Cerebellar nuclear complex (tissue), 1 donor: Measurements from ENCODE around the gene FGF9.
A peak's percentile ranks its signal among the peaks of the same experiment; 100 is the strongest.

Source experiments
- DNase-seq, 2 experiments: peaks; one replicate each; lab custom pipeline; 2025; lab: John Stamatoyannopoulos, UW

The FGF9 gene

DNA sequence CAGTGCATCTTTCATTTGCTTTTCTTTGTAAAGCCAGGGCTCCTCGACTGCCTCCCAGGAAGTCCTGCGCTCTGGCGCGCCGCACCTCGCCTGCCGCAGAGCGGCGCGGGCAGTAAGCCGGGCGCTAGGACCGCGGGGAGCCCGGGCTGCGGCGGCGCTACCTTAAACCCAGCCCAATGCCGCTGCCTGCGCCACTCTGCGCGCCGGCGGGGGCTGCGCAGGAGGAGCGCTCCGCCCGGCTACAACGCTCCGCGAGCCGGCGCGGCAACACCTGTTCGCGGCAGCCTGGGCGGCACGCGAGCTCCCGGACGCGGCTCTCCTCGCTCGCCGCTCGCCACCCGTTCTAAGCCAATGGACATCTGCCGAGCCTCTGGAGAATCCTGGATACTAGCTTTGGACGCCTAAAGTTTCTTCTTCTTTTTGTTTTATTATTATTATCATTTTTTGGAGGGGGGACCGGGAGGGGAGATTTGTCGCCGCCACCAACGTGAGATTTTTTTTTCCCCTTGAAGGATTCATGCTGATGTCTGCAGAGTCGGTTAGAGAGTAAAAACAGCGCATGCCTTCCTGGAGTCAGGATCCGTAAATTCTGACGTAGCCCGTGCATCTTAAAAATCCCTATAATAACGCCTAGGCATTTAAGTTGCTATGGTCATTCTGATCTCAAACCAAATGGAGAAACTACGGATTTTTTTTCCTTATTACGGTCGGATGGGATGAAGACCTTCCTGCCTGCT is at the start of gene FGF9:
FGF9 (plus strand) TSS at position 191 of the 737 bp plus-strand sequence. CDS start 840 bp downstream, outside the sequence.
- DNase-seq: peak in 1 of 2 experiments; percentile 1

GRCh38 chr13:21625366-21625765 is 45.5 kb upstream of the FGF9 start:
- DNase-seq: no peak

DNA sequence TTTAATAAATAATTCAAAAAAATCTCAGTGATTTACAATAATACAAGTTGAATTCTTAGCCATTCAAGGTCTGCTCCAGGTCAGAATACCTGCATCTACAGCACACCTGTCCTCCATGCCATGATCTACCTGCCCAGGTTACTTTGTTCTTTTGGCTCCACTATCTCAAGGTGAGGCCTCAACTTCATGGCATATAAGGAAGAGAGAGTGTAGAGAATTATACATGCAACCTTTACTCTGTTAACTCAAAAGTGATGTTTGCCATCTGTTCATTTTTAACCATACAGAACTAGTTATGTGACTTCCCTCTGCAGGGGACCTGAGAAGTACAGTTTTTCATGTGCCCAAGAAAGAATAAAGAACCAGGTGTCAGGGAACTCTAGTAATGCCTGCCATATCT is 38.7 kb upstream of the FGF9 start:
- no peak for DNase-seq

GRCh38 chr13:21636656-21637055 is 34.2 kb upstream of the FGF9 start:
- DNase-seq: no peak

- no peak for DNase-seq
These were observed 33.6 kb upstream of the FGF9 start for GRCh38 chr13:21637296-21637695.

DNA sequence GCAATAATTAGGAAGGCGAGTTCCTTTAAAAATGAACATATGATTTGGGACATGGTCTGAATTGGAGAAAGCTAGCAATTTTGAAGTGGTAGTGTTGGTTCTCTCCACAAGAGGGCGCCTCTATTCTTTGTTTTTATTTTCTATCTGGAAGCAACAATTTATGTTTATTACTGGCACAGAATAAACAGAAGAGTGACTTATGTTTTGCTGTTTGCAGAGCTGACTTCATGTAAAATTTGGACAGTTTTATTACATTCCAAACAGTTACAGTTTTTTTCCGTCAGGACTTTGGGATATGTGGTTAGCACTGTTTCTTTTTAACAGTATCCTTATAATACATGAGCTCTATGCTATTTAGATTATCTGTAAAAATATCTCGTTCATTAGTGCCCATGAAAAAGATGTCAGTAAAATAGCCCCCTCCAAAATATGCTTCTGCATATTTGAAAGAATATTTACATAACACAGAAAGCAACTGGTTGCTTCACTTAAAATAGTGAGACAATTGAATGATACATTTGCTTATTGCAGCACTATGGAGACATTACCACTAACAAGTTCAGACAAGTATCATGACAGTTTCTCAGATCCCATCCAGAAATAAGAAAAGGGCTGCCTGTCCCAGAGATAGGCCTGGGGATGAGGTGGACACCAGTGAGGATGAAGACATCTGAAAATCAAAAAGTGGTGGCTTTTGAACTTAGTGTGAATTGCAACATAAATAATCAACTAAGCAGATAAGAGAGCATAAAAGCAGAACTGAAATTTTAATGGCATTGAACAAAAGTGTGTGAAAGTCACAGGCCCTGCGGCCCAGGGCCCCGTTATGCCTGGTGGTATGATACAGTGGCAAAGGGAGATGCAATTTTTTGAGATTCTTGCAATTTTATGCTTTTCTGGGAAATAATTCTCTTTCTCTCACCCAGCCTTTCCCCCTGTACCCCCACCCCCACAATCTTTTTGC is 32.3 kb upstream of the FGF9 start:
- DNase-seq: no peak

- DNase-seq: no peak
These were observed 31.3 kb upstream of the FGF9 start for GRCh38 chr13:21639561-21639960.

- DNase-seq: no peak
These were observed 29.2 kb upstream of the FGF9 start for GRCh38 chr13:21641629-21642028.

- DNase-seq: no peak
These were observed 13.3 kb upstream of the FGF9 start for GRCh38 chr13:21657538-21657937.

- no peak for DNase-seq
These were observed 11.8 kb upstream of the FGF9 start for GRCh38 chr13:21659087-21659486.

DNA sequence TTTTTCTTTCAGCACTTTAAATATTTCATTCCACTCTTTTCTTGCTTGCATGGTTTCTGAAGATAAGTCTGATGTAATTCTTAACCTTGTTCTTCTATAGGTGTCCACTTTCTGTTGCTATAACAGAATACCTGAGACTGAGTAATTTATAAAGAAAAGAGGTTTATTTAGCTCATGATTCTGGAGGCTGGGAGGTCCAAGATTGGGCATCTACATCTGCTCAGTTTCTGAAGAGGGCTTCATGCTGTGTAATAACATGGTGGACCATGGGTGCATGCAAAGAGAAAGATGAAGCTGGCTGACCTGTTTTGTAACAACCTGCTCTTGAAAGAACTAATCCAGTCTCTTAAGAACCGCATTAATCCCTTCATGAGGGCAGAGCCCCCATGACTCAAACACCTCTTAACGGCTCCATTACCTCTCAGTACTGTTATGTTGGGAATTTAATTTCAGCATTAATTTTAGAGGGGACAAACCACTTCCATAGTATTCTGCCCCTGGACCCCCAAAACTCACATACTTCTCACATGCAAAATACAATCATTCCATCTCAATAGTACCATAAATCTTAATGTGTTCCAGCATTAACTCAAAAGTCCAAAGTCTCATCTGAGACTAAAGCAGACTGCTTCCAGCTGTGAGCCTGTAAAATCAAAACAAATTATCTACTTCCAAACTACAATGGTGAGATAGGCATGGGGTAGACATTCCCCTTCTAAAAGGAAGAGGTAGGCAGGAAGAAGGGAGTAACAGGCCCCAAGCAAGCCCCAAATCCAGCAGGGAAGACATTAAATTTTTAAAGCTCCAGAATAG is 9.6 kb upstream of the FGF9 start:
- no peak for DNase-seq

DNA sequence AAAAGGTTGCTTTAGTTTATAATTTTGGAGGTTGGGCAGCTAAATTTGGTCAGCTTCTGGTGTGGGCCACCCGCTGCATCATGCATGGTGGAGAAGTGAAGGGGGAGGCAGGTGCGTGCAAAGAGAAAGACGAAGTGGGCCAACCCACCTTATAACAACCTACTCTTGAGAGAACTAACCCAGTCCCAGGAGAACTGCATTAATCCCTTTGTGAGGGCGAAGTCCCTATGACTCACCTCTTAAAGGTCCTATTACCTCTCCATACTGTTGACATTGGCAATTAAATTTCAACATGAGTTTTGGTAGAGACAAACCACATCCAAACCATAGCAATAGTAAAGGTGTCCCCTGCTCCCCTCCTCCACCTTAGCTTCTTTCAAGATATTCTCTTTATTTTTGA is 7.7 kb upstream of the FGF9 start:
- DNase-seq: no peak

DNA sequence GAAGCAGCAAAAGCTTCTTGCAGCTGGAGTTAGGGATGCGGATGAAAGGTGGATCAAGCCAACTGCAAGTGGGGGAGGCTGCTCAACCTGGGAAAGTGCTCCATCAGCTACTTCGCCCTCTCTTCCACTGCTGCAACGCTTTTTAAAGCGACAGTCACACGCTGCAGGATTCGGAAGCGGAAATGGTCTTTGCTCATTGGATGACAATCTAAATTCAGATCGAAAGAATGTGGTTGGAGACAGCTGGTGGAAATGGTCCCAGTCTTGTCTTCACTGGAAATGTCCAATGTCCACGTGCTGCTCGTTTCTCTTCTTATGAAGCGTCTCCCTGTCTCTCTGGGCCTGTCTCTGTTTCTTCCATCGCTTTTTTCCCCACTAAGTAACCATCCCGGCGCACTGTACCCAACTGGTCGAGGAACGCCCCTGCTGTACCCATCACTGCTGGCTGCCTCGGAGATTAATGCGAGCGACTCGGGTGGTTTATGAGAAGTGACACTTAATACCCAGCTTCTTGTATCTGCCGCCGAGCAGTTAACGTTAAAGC is 2.1 kb upstream of the FGF9 start:
- no peak for DNase-seq

DNA sequence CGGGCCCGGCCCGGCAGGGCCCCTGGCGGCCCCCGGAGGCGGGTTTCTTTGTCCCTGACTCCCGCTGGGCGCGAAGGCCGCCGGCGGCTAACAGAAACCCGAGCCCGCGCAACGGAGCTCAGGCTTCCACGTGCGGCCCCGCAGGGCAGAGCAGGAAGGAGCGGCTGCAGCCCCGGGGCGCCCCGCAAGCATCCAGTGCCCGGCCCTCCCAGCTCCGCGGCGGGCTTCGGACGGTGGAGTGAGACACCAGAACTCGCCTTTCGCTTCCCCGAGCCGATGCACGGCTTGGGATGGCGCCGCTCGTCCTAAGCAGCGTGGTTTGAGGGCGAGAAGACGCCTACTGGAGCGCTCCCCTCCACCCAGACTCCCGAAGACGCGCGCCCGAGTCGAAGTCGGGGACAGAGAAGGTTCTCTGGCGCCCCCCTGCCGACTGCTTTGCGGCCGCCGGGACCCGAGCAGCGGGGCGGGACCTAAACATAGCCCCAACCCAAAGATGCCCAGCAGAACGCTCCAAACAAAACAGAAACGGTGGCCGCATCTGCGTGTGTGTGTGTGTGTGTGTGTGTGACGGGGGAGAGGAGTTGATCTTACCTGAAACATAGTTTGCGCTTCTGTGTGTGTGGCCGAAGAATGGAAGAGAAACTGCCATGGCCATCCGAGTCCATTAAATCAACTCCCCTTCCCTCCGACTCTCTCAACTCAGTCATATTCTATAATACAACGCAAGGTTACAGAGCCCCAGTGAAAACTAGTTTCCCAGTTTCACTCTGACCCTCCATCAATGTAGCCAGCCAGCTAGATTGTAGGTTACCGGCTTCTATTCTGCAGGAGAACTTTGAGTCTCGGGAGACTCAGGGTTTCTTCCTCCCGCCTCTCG is 629 bp upstream of the FGF9 start:
- no peak for DNase-seq

- DNase-seq: no peak
These were observed 880 bp downstream of the FGF9 start for GRCh38 chr13:21671620-21672286.

- no peak for DNase-seq
These were observed 1.4 kb downstream of the FGF9 start for GRCh38 chr13:21672287-21672680.

GRCh38 chr13:21672796-21673538 is 2.1 kb downstream of the FGF9 start:
- no peak for DNase-seq

GRCh38 chr13:21673539-21673788 is 2.6 kb downstream of the FGF9 start:
- no peak for DNase-seq

- DNase-seq: no peak
These were observed 3.1 kb downstream of the FGF9 start for GRCh38 chr13:21673789-21674489.
